Measurements from ENCODE around the gene ONECUT3. TPM values are rescaled to one million over a fixed set of nuclear protein-coding genes. Genes with fewer than 3 reads are reported as not detected.

ONECUT3 gene
- polyA plus RNA-seq, 1 donor from 2014 or later = not detected

GRCh38 chr19:1765904-1766799 lies 12.8 kb downstream of the ONECUT3 start:
- Mint-ChIP-seq H3K36me3 (peaks cover 3% of the 10 kb centered on the region), H3K27me3 (peaks cover 51% of the 10 kb centered on the region), H3K4me3 (no peak overlapping the region), H3K9me3 (peaks cover 2 to 13% (median 10%) of the 10 kb centered on the region in 3 donors), H3K4me1 (no peaks in the 10 kb centered on the region), H3K27ac (peak overlapping the region in 2 of 3 donors; percentile 80 to 88)

- H3K36me3 Mint-ChIP-seq = peaks cover 3% of the 10 kb centered on the region
- H3K27me3 Mint-ChIP-seq = peaks cover 43% of the 10 kb centered on the region
- H3K27ac Mint-ChIP-seq = peak overlapping the region in 1 of 3 donors; percentile 45
- H3K4me1 Mint-ChIP-seq = no peaks in the 10 kb centered on the region
- peaks cover 3 to 14% (median 14%) of the 10 kb centered on the region in 3 donors for H3K9me3 Mint-ChIP-seq
- H3K4me3 Mint-ChIP-seq = no peak overlapping the region
These were observed 13.6 kb downstream of the ONECUT3 start for GRCh38 chr19:1766800-1767352.

GRCh38 chr19:1767464-1767933 lies 14.2 kb downstream of the ONECUT3 start:
- Mint-ChIP-seq H3K4me1 (peaks cover 0 to 2% (median 0%) of the 10 kb centered on the region in 3 donors), H3K27ac (peak overlapping the region in 1 of 3 donors; percentile 45), H3K4me3 (peak overlapping the region in 1 of 4 donors; percentile 17), H3K27me3 (peaks cover 45% of the 10 kb centered on the region), H3K9me3 (peaks cover 3 to 14% (median 14%) of the 10 kb centered on the region in 3 donors), H3K36me3 (peaks cover 3% of the 10 kb centered on the region)

DNA sequence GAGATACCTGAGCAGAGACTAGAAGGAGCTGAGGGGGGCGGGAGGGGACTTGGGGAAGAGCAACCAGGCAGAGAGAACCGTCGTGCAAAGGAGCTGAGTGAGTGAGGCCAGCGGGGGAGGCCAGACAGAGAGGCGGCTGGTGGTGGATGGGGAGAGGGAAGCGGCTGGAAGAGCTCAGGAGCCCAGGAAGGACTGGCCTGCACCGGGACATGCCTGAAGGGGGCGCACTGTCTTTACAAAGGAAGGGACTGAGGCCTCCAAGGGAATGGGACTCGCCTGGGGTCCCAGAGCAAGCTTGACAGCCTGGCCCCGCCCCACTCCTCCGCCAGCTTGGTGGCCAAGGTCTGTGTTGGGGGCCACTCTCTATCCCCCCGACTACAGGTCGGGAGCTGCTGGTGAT lies 14.9 kb downstream of the ONECUT3 start:
- H3K4me3 Mint-ChIP-seq = no peak overlapping the region
- peaks cover 47% of the 10 kb centered on the region for H3K27me3 Mint-ChIP-seq
- peaks cover 3% of the 10 kb centered on the region for H3K36me3 Mint-ChIP-seq
- H3K4me1 Mint-ChIP-seq = peaks cover 0 to 2% (median 0%) of the 10 kb centered on the region in 3 donors
- H3K27ac Mint-ChIP-seq = peak overlapping the region in 1 of 3 donors; percentile 67
- H3K9me3 Mint-ChIP-seq = peaks cover 3 to 14% (median 14%) of the 10 kb centered on the region in 3 donors

GRCh38 chr19:1768918-1769644 lies 15.8 kb downstream of the ONECUT3 start:
- H3K27ac Mint-ChIP-seq = peak overlapping the region in 1 of 3 donors; percentile 62
- H3K4me1 Mint-ChIP-seq = peaks cover 0 to 2% (median 0%) of the 10 kb centered on the region in 3 donors
- no peak overlapping the region for H3K4me3 Mint-ChIP-seq
- peaks cover 3 to 14% (median 14%) of the 10 kb centered on the region in 3 donors for H3K9me3 Mint-ChIP-seq
- H3K36me3 Mint-ChIP-seq = peaks cover 3% of the 10 kb centered on the region
- H3K27me3 Mint-ChIP-seq = peaks cover 47% of the 10 kb centered on the region

DNA sequence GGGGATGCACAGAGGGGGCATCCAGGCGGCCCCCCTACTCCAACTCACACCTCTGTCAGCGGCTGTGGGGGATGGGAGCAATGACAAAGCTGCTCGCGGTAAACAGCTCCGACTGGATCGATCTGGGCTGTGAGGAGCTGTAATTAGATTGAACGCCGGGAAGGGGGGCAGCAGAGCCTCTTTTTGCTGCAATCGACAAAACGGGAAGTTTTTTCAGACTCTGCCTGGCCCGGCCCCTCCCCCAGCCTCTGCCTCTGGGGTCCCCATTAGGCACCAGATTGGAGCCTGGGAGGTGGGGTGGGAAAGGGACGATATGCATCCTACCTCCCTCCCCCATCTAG lies 16.3 kb downstream of the ONECUT3 start:
- Mint-ChIP-seq H3K27ac (peak overlapping the region in 2 of 3 donors; percentile 34 to 62), H3K4me3 (no peak overlapping the region), H3K36me3 (peaks cover 3% of the 10 kb centered on the region), H3K4me1 (peaks cover 0 to 2% (median 0%) of the 10 kb centered on the region in 3 donors), H3K9me3 (peaks cover 3 to 15% (median 14%) of the 10 kb centered on the region in 3 donors), H3K27me3 (peaks cover 46% of the 10 kb centered on the region)

DNA sequence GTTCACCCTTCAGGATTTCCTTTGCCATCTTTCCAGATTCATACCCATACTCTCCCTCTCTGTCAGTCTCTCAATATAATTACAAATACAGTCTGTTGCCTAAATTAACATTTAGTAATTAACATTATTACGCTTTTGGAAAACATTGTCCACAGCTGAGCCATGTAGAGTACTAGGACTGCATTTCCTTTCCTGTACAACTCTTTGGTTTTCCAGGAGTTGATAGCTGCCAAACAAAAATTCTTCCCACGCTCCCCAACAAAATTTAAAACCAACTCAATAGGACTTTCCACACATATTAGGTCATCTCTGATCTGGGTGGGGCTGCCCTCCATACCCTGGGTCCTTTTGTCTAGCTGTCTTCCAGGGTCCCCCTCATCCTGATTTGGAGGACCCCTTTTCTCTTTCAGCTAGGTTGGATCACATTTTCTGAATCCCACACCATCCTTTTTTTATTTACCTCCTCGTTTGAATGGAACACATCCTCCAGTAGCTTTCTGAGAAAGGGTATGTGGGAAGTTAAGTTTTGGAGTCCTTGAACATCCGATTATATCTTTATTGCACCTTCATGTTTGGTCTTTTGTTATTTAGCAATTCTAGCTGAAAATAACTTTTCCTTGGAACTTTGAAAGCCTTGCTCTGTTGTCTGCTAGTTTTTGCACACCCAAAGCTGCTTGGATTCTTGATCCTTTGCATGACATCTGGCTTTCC lies 17.7 kb downstream of the ONECUT3 start:
- Mint-ChIP-seq H3K4me1 (peaks cover 0 to 2% (median 0%) of the 10 kb centered on the region in 3 donors), H3K27ac (peak overlapping the region in 1 of 3 donors; percentile 34), H3K9me3 (peaks cover 3 to 15% (median 14%) of the 10 kb centered on the region in 3 donors), H3K36me3 (peaks cover 3% of the 10 kb centered on the region), H3K27me3 (peaks cover 39% of the 10 kb centered on the region), H3K4me3 (peak overlapping the region in 1 of 4 donors; percentile 22)

- Mint-ChIP-seq H3K27me3 (peaks cover 49% of the 10 kb centered on the region), H3K4me1 (peaks cover 0 to 2% (median 0%) of the 10 kb centered on the region in 3 donors), H3K9me3 (peaks cover 5 to 15% (median 14%) of the 10 kb centered on the region in 3 donors)
These were observed 19.9 kb downstream of the ONECUT3 start for GRCh38 chr19:1773184-1773583.

GRCh38 chr19:1774989-1775772 lies 21.9 kb downstream of the ONECUT3 start:
- H3K27me3 Mint-ChIP-seq = peaks cover 54% of the 10 kb centered on the region
- H3K27ac Mint-ChIP-seq = peak overlapping the region in 2 of 3 donors; percentile 53 to 67
- H3K4me1 Mint-ChIP-seq = peaks cover 0 to 6% (median 0%) of the 10 kb centered on the region in 3 donors

More at GRCh38 chr19:1773184-1773583, 19.9 kb downstream of the ONECUT3 start:
- Mint-ChIP-seq H3K27ac (peak overlapping the region in 1 of 3 donors; percentile 29), H3K4me3 (no peak overlapping the region), H3K36me3 (peaks cover 3% of the 10 kb centered on the region)

DNA sequence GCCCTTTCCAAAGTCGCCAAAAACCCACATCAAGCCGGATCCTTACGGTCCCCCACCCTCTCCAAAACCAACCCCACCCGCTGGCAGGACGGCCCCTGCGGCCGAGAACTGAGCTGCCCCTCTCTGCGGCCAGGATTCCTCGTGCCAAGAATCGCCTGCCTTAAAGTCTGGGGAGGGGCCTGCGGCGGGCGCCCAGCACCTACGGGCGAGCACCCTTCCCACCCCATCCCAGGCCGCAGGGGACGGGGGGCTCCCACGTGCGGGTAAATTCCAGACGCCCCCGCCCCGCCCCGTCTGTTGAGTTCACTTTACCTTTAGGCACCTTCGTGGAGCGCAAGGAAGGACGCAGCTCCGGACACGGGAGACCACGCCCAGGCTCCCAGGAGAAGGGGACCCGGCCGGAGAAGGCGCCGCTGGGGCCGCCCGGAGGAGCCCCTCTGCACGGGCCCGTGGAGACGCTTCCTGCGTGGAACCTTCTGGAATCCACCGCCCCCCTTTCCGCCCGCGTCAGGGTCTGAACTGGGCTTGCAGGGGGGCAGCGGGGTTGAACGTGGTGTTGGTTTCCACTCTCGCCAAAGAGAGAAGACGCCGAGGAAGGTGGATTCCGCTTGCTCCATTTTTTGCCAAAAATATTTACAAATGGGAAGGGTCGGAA lies 22.8 kb downstream of the ONECUT3 start:
- Mint-ChIP-seq H3K27me3 (peaks cover 51% of the 10 kb centered on the region), H3K27ac (no peak overlapping the region), H3K4me3 (peak overlapping the region in 1 of 4 donors; percentile 17), H3K4me1 (peaks cover 0 to 6% (median 0%) of the 10 kb centered on the region in 3 donors), H3K36me3 (peaks cover 1% of the 10 kb centered on the region), H3K9me3 (peaks cover 3 to 9% (median 5%) of the 10 kb centered on the region in 3 donors)

More at GRCh38 chr19:1774989-1775772, 21.9 kb downstream of the ONECUT3 start:
- H3K36me3 Mint-ChIP-seq = peaks cover 4% of the 10 kb centered on the region
- H3K4me3 Mint-ChIP-seq = peak overlapping the region in 1 of 4 donors; percentile 39
- peaks cover 5 to 14% (median 12%) of the 10 kb centered on the region in 3 donors for H3K9me3 Mint-ChIP-seq

DNA sequence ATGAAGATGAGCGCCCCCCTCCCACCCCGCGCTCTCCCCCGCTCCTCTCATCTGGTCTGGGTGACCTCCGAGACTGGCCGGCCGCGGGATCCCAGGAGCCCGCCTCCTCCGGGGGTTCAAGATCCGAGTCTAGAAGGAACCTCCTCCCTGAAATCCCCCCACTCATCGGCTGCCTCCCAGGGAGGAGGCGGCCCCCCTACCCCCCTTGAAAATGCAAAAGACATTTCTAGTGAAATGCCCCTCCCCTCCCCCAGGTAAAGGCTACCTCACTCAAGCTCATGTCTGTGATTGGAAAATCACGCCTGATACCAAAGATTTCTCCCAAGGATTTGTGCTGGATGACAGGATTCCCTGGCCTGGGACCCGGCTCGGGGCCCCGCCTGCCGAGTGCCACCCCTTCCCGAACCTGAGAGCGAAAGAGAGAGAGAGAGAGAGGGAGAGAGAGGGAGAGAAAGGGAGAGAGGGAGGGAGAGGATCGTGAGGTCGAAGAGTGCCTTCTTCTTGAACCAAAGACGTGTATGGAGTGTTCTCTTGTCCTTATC lies 23.4 kb downstream of the ONECUT3 start:
- Mint-ChIP-seq H3K9me3 (peaks cover 0 to 10% (median 2%) of the 10 kb centered on the region in 3 donors), H3K4me3 (peak overlapping the region in 1 of 4 donors; percentile 39), H3K27ac (peak overlapping the region in 2 of 3 donors; percentile 5 to 21), H3K27me3 (peaks cover 52% of the 10 kb centered on the region), H3K36me3 (peaks cover 1% of the 10 kb centered on the region), H3K4me1 (peaks cover 0 to 6% (median 0%) of the 10 kb centered on the region in 3 donors)

- Mint-ChIP-seq H3K36me3 (peaks cover 1% of the 10 kb centered on the region), H3K9me3 (peaks cover 0 to 10% (median 2%) of the 10 kb centered on the region in 3 donors), H3K4me1 (peaks cover 0 to 6% (median 0%) of the 10 kb centered on the region in 3 donors), H3K4me3 (peak overlapping the region in 2 of 4 donors; percentile 27 to 57), H3K27ac (peak overlapping the region; percentile 5 to 81 (median 21)), H3K27me3 (peaks cover 52% of the 10 kb centered on the region)
These were observed 23.8 kb downstream of the ONECUT3 start for GRCh38 chr19:1777149-1777548.

Measured in IgD-negative memory B cell (primary cell).